ENCODE data around the gene PCIF1. TPM values are rescaled to one million over a fixed set of nuclear protein-coding genes. Genes with fewer than 3 reads are reported as not detected.

The PCIF1 gene
- 19.0 and 20.2 TPM in 2 replicates for total RNA-seq

DNA sequence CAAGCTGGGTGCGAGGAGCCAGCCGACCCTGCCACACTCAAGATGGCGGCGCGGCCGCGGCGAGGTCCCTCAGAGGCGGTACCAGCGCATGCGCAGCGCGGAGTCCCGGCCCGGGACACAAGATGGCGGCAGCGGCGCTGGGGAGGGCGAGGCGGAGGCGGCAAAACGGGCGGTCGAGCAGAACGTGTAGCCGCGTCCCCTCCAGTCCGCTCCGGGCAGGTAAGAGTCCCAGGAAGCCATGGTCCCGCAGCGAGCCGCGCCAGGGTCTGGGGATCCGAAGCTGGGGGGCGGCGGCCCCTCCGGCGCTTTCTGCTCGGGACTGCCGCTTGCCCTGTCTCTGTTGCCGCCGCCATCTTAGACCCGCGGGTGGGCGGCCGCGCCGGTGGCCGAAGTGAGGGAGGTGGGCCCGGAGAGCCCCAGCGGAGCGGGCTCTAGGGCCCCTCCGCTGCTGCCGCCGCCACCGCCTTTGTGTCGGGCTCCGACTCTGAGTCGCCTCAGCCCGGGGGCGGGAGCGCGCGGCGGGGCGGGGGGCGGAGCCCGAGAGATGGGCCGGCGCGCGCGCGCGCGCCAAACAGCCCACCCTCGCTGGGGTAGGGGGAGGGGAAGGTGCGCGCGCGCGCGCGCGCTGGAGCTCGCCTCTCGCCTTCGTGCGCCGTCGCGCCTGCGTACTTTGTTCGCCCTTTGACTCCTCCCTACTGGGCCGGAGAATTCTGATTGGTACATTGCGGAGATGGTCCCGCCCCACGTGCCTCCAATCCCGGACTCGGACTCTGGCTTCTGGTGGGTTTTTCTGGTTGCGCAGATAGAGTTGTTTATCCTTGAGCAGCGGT is at the start of gene PCIF1:
Gene PCIF1, plus strand, starts transcription at position 98 of the 830 bp plus-strand sequence. CDS start 4,317 bp downstream, outside the sequence.

DNA sequence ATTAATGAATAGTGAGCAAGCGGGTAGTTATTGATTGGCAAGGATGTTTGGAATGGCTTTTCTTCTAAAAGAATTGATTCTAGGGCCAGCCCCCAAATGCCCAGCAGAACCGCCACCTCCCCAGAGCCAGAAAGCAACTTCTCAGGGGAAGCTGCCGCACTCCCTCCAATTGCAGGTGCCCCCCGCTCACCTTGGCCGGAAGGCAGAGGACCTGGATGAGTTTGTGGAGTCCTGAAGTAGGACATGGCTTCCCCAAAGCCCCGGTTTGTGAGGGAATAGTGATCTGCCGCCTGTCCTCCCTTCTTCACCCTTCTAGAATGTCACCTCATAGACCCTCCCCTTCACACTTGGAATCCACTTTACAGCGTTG is 47.2 kb upstream of the PCIF1 start, which contains the start of gene SPATA25:
Gene SPATA25, minus strand, starts transcription at position 277 of the 370 bp plus-strand sequence. Its CDS starts 32 bp downstream, at position 245.

DNA sequence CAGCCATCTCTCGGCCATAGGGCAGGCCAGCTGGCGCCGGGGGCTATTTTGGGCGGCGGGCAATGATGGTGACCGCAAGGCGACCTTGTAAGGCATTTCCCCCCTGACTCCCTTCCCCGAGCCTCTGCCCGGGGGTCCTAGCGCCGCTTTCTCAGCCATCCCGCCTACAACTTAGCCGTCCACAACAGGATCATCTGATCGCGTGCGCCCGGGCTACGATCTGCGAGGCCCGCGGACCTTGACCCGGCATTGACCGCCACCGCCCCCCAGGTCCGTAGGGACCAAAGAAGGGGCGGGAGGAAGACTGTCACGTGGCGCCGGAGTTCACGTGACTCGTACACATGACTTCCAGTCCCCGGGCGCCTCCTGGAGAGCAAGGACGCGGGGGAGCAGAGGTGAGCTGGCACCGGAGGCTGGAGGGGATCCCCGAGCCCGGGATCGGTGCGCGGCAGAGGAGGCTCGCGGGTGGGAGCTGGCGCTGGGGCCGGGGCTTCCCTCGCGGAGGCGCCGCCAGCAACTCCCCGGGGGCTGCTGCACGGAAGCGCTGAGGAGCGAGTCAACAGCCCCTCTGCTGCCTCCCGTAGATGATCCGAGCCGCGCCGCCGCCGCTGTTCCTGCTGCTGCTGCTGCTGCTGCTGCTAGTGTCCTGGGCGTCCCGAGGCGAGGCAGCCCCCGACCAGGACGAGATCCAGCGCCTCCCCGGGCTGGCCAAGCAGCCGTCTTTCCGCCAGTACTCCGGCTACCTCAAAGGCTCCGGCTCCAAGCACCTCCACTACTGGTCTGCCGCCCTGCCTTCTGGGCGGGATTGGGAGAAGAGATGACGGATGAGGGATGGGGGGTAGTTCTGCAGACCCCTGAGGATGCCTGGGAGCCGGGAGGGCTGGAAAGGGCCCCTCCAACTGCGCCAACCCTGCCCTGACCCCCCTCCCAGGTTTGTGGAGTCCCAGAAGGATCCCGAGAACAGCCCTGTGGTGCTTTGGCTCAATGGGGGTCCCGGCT is 43.2 kb upstream of the PCIF1 start, which contains the start of the genes CTSA and NEURL2:
Gene CTSA, plus strand, starts transcription at position 351 of the 999 bp plus-strand sequence. Its CDS starts 234 bp downstream, at position 585.
Gene NEURL2, minus strand, starts transcription at position 224 of the 999 bp plus-strand sequence. Its CDS starts 217 bp downstream, at position 7.

DNA sequence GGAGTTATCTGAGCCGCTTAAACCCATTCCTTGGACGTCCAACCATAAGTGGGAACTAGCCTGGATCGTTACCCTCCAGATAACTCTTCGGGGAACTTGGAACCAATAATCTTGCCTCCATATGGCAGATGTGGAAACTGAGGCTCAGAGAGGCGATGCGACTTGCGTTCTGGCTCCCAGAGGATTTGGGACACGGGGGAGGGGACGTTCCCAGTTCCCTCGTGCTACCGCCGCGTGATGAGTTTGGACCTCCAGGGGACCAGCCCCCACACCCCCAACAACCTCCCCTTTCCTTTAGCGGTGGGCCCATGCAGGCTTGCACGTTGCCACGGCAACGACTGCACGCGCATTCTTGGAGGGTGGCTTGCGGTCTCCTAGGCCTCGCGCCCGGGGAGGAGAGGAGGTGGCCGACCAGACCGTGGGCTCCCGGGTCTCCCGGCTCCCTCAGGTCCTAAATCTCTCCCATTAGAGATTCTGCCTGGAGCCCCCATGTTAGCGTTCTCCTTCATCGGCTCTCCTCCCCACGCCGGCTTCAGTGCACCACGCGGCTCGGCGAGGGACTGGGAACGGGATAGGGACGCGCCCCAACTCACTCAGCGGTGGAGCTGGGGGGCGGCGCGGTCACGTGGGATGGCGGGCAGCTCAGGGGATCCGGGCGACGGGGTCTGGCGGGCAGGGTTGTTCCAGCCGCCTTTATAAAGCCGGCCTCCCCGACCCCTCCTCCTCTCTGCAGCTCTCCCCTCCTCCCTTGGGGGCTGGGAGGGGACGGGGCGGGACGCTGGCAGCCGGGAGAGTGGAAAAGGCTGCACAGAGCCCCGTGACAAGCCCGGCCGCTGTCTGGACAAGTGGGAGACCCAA is 22.8 kb upstream of the PCIF1 start, which contains the start of gene PLTP:
Gene PLTP, minus strand, starts transcription at position 670 of the 858 bp plus-strand sequence. CDS start 703 bp downstream, outside the sequence.

DNA sequence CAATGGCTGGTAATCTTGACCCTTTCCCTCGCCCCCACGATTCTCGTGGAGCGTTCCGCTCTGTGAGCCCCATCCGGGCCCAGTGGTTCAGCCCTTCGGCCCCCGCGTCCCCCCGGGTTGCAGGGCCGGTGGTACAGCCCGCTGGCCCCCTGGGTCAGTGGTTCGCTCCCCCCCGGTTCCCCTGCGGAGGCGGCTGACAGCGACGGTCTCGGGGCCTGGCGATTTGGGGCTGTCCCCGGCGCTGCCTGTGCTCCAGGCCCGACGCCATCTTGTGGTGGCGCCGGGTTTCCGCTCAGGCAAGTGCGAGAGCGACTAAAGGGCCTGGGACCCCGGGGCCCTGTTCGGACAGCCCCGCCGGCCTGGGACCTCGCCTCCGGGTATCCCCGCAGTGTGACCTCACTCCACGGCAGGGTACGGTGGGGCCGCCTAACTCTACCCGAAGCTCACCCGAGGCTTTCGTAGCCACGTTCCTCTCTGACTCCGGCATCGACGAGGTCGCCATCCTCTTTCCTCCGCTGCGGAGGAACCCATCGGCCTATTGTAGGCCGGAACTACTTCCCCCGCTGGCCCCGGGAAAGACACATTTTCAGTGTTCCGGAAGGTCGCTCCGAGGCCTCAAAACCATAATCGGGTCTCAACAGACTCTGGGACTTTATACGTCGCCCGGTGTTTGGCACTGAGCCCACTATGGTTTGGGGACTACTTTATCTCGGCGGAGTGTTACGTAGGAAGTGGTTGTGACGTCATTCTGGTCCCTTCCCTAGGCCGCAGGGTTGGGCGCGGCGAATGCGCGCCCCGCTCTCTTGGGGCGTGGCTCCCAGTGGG is 37.4 kb downstream of the PCIF1 start, which contains the start of gene ZNF335:
Gene ZNF335, minus strand, starts transcription at position 529 of the 825 bp plus-strand sequence. CDS start 793 bp downstream, outside the sequence.

Other genes with a start within 250 kb of the PCIF1 start
- not detected in 2 replicates for gene WFDC13, start 232.6 kb upstream of the PCIF1 start, total RNA-seq
- not detected in 2 replicates for gene WFDC10B, start 229.7 kb upstream of the PCIF1 start, total RNA-seq
- not detected in 2 replicates for gene SPINT4, start 212.3 kb upstream of the PCIF1 start, total RNA-seq
- gene WFDC3, start 142.8 kb upstream of the PCIF1 start, total RNA-seq: 0.26 and 7.5 TPM in 2 replicates
- gene DNTTIP1, start 142.7 kb upstream of the PCIF1 start, total RNA-seq: 26.4 and 28.7 TPM in 2 replicates
- 65.5 and 110 TPM in 2 replicates for gene UBE2C, start 122.0 kb upstream of the PCIF1 start, total RNA-seq
- 0.24 TPM in 1 of 2 replicates, not detected in the other for gene TNNC2, start 107.4 kb upstream of the PCIF1 start, total RNA-seq
- 31.7 and 43.9 TPM in 2 replicates for gene SNX21, start 100.9 kb upstream of the PCIF1 start, total RNA-seq
- gene ACOT8, start 77.3 kb upstream of the PCIF1 start, total RNA-seq: 45.8 and 54.5 TPM in 2 replicates
- gene ZSWIM3, start 77.1 kb upstream of the PCIF1 start, total RNA-seq: 4.1 and 4.2 TPM in 2 replicates
- 7.2 and 10.7 TPM in 2 replicates for gene ZSWIM1, start 53.5 kb upstream of the PCIF1 start, total RNA-seq
- gene SPATA25, start 47.1 kb upstream of the PCIF1 start, total RNA-seq: 0.72 and 1.2 TPM in 2 replicates
- 2.6 and 7.6 TPM in 2 replicates for gene NEURL2, start 43.5 kb upstream of the PCIF1 start, total RNA-seq
- 93.3 and 101 TPM in 2 replicates for gene CTSA, start 43.3 kb upstream of the PCIF1 start, total RNA-seq
- 121 and 318 TPM in 2 replicates for gene PLTP, start 22.5 kb upstream of the PCIF1 start, total RNA-seq
- gene ZNF335, start 37.5 kb downstream of the PCIF1 start, total RNA-seq: 8.8 and 17.7 TPM in 2 replicates
- 0.39 TPM in 1 of 2 replicates, not detected in the other for gene MMP9, start 74.2 kb downstream of the PCIF1 start, total RNA-seq
- gene SLC12A5, start 94.5 kb downstream of the PCIF1 start, total RNA-seq: 0.08 TPM in 1 of 2 replicates, not detected in the other
- 16.0 and 24.2 TPM in 2 replicates for gene NCOA5, start 155.3 kb downstream of the PCIF1 start, total RNA-seq
- gene CD40, start 183.6 kb downstream of the PCIF1 start, total RNA-seq: 7.3 and 13.1 TPM in 2 replicates